ENCODE data around the gene CTPS1. TPM values are rescaled to one million over a fixed set of nuclear protein-coding genes. Genes with fewer than 3 reads are reported as not detected.
A peak's percentile ranks its signal among the peaks of the same experiment; 100 is the strongest.

CTPS1 gene
- total and polyA plus RNA-seq, 7 experiments from 2014 or later = 12.4 to 57.6 (median 17.0) TPM

DNA sequence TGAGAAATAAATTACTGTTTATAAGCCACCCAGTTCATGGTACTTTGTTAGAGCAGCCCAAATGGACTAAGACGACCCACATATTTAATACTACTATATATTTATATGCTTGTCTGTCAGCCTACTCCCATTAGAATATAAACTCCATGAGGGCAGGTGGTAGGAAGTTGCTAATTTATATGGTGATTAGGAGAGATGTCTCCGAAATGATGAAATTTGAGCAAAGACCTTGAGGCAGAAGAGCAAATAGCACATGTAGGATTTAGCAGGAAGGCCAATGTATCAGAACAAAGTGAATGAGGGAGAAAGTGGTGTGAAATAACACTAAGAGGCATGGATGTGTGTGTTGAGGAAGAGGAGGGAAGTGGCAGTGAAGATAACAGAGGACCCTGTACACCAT is 52.7 kb downstream of the CTPS1 start:
- H3K27ac Mint-ChIP-seq = peak overlapping the region in 1 of 9 donors; percentile 58
- no peak for DNase-seq
- H3K36me3 ChIP-seq (ENCODE audit: control insufficient read depth in 2 of 3, insufficient read depth in 3 of 3, low read length in 3 of 3) = peaks cover 0 to 69% (median 0%) of the 10 kb centered on the region in 3 experiments

DNA sequence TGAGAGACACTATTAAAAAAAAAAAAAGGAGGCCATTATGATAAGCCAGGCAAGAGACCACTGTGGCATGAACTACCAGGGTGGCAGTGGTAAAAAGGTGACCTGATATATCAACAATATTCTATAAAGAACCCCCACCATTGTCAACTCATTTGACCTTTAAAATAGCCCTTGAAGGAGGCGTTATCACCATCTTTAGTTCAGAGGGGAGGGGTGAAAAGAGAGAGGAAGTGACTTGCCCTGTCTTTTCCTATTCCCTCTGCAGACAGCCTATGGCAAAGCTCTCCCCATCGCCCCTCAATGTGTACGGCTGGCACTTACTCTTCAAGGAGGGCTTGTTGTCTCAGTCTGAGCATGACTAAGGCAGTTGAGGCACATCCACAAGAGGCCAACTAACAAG is 53.8 kb downstream of the CTPS1 start:
- Histone ChIP-seq H3K36me3 (ENCODE audit: control insufficient read depth in 2 of 3, insufficient read depth in 3 of 3, low read length in 3 of 3) (peaks cover 0 to 68% (median 0%) of the 10 kb centered on the region in 3 experiments), H3K9me3 (ENCODE audit: control insufficient read depth in 2 of 3, low read length in 3 of 3) (no peaks in the 10 kb centered on the region), H3K4me3 (ENCODE audit: low read length) (no peak overlapping the region), H3K27me3 (ENCODE audit: control insufficient read depth in 2 of 2, insufficient read depth in 2 of 2, low read length in 2 of 2) (no peaks in the 10 kb centered on the region), H3K4me1 (ENCODE audit: control insufficient read depth in 2 of 2, insufficient read depth in 2 of 2, low read length in 2 of 2) (no peaks in the 10 kb centered on the region), H3K27ac (ENCODE audit: low read depth, low read length) (no peak overlapping the region)
- ATAC-seq (no peak), DNase-seq (no peak)
- ChIA-PET CTCF (no interaction called here), POLR2A (interaction anchor here (0.6 kb wide), 1 partner anchor 23 kb away, joined by 9 read pairs; no protein-coding TSS in a partner anchor)
- Mint-ChIP-seq H3K27ac (no peak overlapping the region), H3K4me3 (no peak overlapping the region), H3K36me3 (peaks cover 10 to 36% (median 17%) of the 10 kb centered on the region in 5 donors), H3K4me1 (peaks cover 0 to 2% (median 0%) of the 10 kb centered on the region in 7 donors), H3K27me3 (no peaks in the 10 kb centered on the region), H3K9me3 (peaks cover 0 to 2% (median 0%) of the 10 kb centered on the region in 11 donors)
- intact Hi-C loops (cut with micrococcal nuclease) = no loop called here

More for the DNA sequence above, 52.7 kb downstream of the CTPS1 start:
- no peak for ATAC-seq
- no peaks in the 10 kb centered on the region for H3K27me3 Mint-ChIP-seq
- Histone ChIP-seq H3K27me3 (ENCODE audit: control insufficient read depth in 2 of 2, insufficient read depth in 2 of 2, low read length in 2 of 2) (no peaks in the 10 kb centered on the region), H3K9me3 (ENCODE audit: control insufficient read depth in 2 of 3, low read length in 3 of 3) (no peaks in the 10 kb centered on the region), H3K4me3 (ENCODE audit: low read length) (no peak overlapping the region), H3K27ac (ENCODE audit: low read depth, low read length) (no peak overlapping the region), H3K4me1 (ENCODE audit: control insufficient read depth in 2 of 2, insufficient read depth in 2 of 2, low read length in 2 of 2) (no peaks in the 10 kb centered on the region)
- H3K4me1 Mint-ChIP-seq = peaks cover 0 to 2% (median 0%) of the 10 kb centered on the region in 7 donors
- ChIA-PET CTCF (no interaction called here), POLR2A (no interaction called here)
- peaks cover 0 to 2% (median 0%) of the 10 kb centered on the region in 11 donors for H3K9me3 Mint-ChIP-seq
- intact Hi-C loops (cut with micrococcal nuclease) = no loop called here
- H3K36me3 Mint-ChIP-seq = peaks cover 15 to 40% (median 17%) of the 10 kb centered on the region in 5 donors
- H3K4me3 Mint-ChIP-seq = no peak overlapping the region

DNA sequence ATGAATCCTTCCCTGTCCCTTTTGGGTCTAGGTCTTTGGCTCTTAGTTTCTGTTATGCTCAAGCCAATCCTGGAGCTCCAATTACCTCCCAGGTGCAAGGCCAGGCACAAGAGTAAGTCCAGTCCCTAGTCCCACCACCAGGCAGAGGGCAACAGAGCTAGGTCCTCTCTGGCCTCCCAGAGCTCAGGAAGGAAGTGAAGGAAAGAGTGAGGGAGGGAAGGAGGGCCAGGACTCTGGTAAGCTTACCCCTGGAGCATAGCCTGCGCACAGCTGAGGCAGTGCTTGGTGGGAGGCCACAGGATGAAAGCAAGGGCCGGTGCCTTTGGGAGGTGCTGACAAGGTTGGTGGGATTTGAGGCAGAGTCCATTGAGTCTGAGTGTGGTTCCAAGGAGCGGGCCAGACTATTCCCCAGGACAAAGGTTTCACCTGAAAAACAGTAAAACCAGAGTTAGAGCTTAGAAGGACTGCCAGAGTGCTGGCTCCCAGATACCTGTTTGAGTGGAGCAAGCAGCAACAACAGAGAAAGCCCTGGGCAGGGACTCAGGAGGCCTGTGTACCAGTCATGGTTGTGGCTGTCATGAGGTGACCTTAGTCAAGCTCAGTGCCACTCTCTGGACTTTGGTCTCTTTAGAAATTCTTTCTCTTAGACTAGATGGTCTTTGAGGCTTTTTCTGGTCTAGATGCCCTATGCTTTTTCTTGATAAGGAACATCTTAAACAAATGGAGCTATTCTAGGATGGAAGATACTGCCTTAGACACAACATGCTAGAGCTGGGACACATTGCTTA is 57.8 kb downstream of the CTPS1 start:
- ATAC-seq (no peak), DNase-seq (no peak)
- intact Hi-C loops (cut with micrococcal nuclease) = no loop called here
- H3K27ac Mint-ChIP-seq = no peak overlapping the region
- ChIA-PET CTCF (interaction anchor here (0.5 kb wide), 1 partner anchor 380 kb away, joined by 3 read pairs; no protein-coding TSS in a partner anchor), POLR2A (no interaction called here)
- Histone ChIP-seq H3K27me3 (ENCODE audit: control insufficient read depth in 2 of 2, insufficient read depth in 2 of 2, low read length in 2 of 2) (no peaks in the 10 kb centered on the region), H3K36me3 (ENCODE audit: control insufficient read depth in 2 of 3, insufficient read depth in 3 of 3, low read length in 3 of 3) (peaks cover 0 to 63% (median 0%) of the 10 kb centered on the region in 3 experiments), H3K9me3 (ENCODE audit: control insufficient read depth in 2 of 3, low read length in 3 of 3) (no peaks in the 10 kb centered on the region), H3K4me1 (ENCODE audit: control insufficient read depth in 2 of 2, insufficient read depth in 2 of 2, low read length in 2 of 2) (no peaks in the 10 kb centered on the region), H3K4me3 (ENCODE audit: low read length) (no peak overlapping the region), H3K27ac (ENCODE audit: low read depth, low read length) (no peak overlapping the region)
- peaks cover 0 to under 1% (median 0%) of the 10 kb centered on the region in 11 donors for H3K9me3 Mint-ChIP-seq
- no peaks in the 10 kb centered on the region for H3K27me3 Mint-ChIP-seq
- H3K4me1 Mint-ChIP-seq = peaks cover 0 to 4% (median 0%) of the 10 kb centered on the region in 7 donors
- peaks cover 8 to 31% (median 14%) of the 10 kb centered on the region in 5 donors for H3K36me3 Mint-ChIP-seq
- H3K4me3 Mint-ChIP-seq = no peak overlapping the region

DNA sequence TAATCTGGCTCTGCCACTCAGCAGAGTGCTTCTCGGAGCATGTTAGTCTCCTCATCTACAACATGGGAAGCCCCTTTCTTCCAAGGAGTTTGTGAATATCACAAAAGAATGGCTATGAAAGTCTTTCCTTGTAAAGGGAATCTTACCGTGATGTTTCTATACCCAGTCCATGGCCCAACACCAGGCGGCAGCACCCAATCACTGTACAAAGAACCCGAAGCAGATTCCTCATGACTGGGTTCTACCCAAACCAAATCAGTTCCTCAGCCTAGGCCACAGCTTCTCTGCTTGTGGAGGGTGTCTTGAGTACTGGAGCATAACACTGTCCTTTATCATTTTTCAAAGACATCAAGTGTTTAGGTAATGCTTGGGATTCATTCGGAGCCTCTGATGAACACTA is 58.6 kb downstream of the CTPS1 start:
- no peak for DNase-seq
- H3K9me3 ChIP-seq (ENCODE audit: control insufficient read depth in 2 of 3, low read length in 3 of 3) = no peaks in the 10 kb centered on the region
- H3K27ac ChIP-seq (ENCODE audit: low read depth, low read length) = no peak overlapping the region
- peaks cover 9 to 29% (median 13%) of the 10 kb centered on the region in 5 donors for H3K36me3 Mint-ChIP-seq
- no peaks in the 10 kb centered on the region for H3K4me1 ChIP-seq (ENCODE audit: control insufficient read depth in 2 of 2, insufficient read depth in 2 of 2, low read length in 2 of 2)
- H3K36me3 ChIP-seq (ENCODE audit: control insufficient read depth in 2 of 3, insufficient read depth in 3 of 3, low read length in 3 of 3) = peaks cover 0 to 58% (median 0%) of the 10 kb centered on the region in 3 experiments
- no peaks in the 10 kb centered on the region for H3K27me3 Mint-ChIP-seq
- no peak for ATAC-seq
- H3K27ac Mint-ChIP-seq = no peak overlapping the region
- ChIA-PET POLR2A (no interaction called here), CTCF (interaction anchor here (1.1 kb wide), 1 partner anchor 11 kb away, joined by 3 read pairs; no protein-coding TSS in a partner anchor)
- H3K4me1 Mint-ChIP-seq = peaks cover 0 to 4% (median 0%) of the 10 kb centered on the region in 7 donors
- intact Hi-C loops (cut with micrococcal nuclease) = no loop called here
- no peak overlapping the region for H3K4me3 Mint-ChIP-seq
- no peaks in the 10 kb centered on the region for H3K9me3 Mint-ChIP-seq
- H3K4me3 ChIP-seq (ENCODE audit: low read length) = no peak overlapping the region
- H3K27me3 ChIP-seq (ENCODE audit: control insufficient read depth in 2 of 2, insufficient read depth in 2 of 2, low read length in 2 of 2) = no peaks in the 10 kb centered on the region

DNA sequence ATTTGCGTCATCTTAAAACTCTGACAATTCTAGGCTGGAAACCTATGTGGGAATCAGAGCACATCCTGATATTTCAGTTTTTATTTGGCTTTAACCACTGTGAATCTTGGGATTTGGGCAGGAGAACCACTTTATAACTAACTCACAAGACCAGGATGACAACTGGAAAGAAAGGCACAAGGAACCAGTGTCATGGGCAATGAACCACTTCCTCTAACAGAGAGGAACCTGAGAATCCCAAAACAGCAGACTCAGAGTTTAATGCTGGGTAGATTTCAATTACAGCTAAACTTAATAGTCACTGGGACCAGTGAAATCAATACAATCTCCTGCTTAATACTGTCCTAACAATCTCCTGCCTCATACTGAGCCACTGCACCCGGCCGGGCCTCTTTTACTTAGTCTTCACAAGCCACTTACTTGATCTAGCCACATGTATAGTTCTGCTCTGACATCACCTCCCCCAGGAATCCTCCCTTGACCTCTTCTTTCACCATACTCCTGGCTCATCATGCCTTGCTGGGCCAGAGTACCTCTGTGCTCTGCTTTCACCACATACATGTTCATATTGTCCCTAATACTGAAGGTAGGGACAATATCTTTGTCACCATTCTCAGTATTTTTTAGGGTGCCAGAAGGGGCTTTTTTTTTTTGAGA is 62.2 kb downstream of the CTPS1 start:
- H3K27ac Mint-ChIP-seq = no peak overlapping the region
- peaks cover 0 to 11% (median 0%) of the 10 kb centered on the region in 7 donors for H3K4me1 Mint-ChIP-seq
- no peaks in the 10 kb centered on the region for H3K27me3 Mint-ChIP-seq
- Histone ChIP-seq H3K27me3 (ENCODE audit: control insufficient read depth in 2 of 2, insufficient read depth in 2 of 2, low read length in 2 of 2) (no peaks in the 10 kb centered on the region), H3K4me3 (ENCODE audit: low read length) (no peak overlapping the region), H3K36me3 (ENCODE audit: control insufficient read depth in 2 of 3, insufficient read depth in 3 of 3, low read length in 3 of 3) (peaks cover 0 to 53% (median 0%) of the 10 kb centered on the region in 3 experiments), H3K9me3 (ENCODE audit: control insufficient read depth in 2 of 3, low read length in 3 of 3) (no peaks in the 10 kb centered on the region), H3K4me1 (ENCODE audit: control insufficient read depth in 2 of 2, insufficient read depth in 2 of 2, low read length in 2 of 2) (no peaks in the 10 kb centered on the region), H3K27ac (ENCODE audit: low read depth, low read length) (no peak overlapping the region)
- ATAC-seq = no peak
- no peak for DNase-seq
- H3K4me3 Mint-ChIP-seq = no peak overlapping the region
- CTCF ChIA-PET = no interaction called here
- intact Hi-C loops (cut with micrococcal nuclease) = no loop called here
- POLR2A ChIA-PET = no interaction called here
- peaks cover 10 to 45% (median 14%) of the 10 kb centered on the region in 5 donors for H3K36me3 Mint-ChIP-seq
- H3K9me3 Mint-ChIP-seq = no peaks in the 10 kb centered on the region

DNA sequence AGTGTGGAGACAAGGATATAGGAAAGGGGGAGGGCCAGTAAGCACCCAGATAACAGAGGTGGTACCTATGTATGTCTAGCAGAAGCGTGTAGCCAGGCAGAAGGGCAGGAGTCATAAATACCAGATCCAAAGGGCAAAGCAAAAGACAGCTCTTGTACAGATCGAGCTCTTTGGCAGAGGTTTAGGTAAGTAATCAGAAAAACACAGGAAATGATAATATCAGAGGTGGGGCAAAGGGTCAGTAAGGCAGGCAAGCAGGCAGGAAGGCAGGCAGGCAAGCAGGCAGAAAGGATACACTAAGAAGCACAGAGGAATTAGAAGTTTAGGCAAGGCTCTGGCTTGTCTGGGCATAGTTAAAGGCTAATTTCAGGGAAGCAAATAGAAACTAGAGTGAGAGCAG is 64.7 kb downstream of the CTPS1 start:
- CTCF ChIA-PET = no interaction called here
- Mint-ChIP-seq H3K4me1 (peaks cover 0 to 11% (median 0%) of the 10 kb centered on the region in 7 donors), H3K9me3 (no peaks in the 10 kb centered on the region), H3K27me3 (no peaks in the 10 kb centered on the region), H3K36me3 (peaks cover 16 to 61% (median 22%) of the 10 kb centered on the region in 5 donors), H3K4me3 (no peak overlapping the region), H3K27ac (peak overlapping the region in 3 of 9 donors; percentile 2 to 27 (median 9))
- no peak overlapping the region for H3K4me3 ChIP-seq (ENCODE audit: low read length)
- POLR2A ChIA-PET = no interaction called here
- no peaks in the 10 kb centered on the region for H3K27me3 ChIP-seq (ENCODE audit: control insufficient read depth in 2 of 2, insufficient read depth in 2 of 2, low read length in 2 of 2)
- H3K9me3 ChIP-seq (ENCODE audit: control insufficient read depth in 2 of 3, low read length in 3 of 3) = no peaks in the 10 kb centered on the region
- DNase-seq (no peak), ATAC-seq (no peak)
- no peaks in the 10 kb centered on the region for H3K4me1 ChIP-seq (ENCODE audit: control insufficient read depth in 2 of 2, insufficient read depth in 2 of 2, low read length in 2 of 2)
- H3K27ac ChIP-seq (ENCODE audit: low read depth, low read length) = no peak overlapping the region
- peaks cover 0 to 57% (median 0%) of the 10 kb centered on the region in 3 experiments for H3K36me3 ChIP-seq (ENCODE audit: control insufficient read depth in 2 of 3, insufficient read depth in 3 of 3, low read length in 3 of 3)
- intact Hi-C loops (cut with micrococcal nuclease) = no loop called here
